Stimulated activated CD4-positive, alpha-beta T cell treated with anti-CD3 and anti-CD28 coated beads, Interleukin-15, amount 100 ng/mL, for 48 hours (primary cell): ENCODE data around the gene FAM234B.
"Not testable (repeated sequence)": the region's sequence is repeated elsewhere in the genome, so short reads cannot be mapped to it uniquely, and the experiment has no call there.

ENCODE experiments used
- DNase-seq, 2 donors: peaks; one replicate each; pipeline ENCODE4 v3.0.0-alpha.2; 2020; ENCODE audit warnings: low read depth in 2 of 2

The FAM234B gene

DNA sequence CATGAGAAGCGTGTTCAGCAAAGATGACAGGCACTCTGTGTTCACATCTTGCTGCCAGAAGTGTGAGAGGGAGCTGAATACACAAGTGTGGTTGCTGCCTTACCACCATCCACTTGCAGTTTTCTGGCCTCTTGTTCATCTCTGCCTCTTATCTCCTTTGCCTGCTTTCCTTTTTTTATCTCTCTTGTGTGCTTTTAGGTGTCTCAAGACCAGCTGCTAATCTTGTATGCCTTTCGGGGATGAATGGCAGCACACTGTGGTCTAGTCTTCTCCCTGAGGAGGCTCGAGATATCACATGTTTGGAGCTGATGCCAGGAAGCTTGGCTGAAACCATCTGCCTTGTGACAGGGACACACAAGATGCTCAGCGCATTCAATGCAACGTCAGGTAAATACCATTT, 17.2 kb downstream of the FAM234B start:
- DNase-seq, result no peak

DNA sequence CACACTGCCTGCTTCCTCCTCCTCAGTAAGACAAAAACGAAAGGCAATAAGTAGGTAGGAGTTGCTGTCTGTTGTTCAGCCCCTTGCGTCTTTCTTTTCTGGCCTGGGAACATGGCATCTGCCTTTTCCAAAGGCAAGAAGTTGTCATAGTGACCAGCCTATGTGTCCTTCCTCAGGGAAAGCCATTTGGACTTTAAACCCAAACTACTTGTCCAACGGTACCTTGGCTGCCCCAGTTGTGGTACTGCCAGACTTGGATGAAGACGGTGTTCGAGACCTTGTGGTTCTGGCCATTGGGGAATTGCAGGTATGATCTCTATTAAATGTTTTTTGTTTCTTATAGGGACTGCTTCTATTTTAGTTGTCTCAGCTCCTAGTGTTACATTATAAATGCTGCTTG, 18.5 kb downstream of the FAM234B start:
- DNase-seq, result no peak

DNA sequence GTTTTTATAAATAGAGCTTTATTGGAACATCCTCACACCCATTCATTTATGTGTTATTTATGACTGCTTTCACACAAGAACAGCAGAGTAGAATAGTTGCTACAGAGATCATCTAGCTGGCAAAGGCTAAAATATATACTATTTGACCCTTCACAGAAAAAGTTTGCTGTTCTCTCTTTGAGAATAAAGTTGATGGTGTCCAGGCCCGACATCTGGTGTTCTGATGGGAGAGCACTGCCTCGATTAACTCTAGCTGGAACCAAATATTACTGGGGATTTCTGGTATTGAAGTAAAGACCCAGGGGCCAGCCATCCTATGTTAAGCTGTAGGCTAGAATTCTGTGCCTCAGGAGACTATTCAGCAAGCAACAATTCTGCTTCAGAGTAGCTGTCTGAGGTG, 21.8 kb downstream of the FAM234B start:
- DNase-seq, result no peak

- no peak for DNase-seq
These were observed 22.3 kb downstream of the FAM234B start for GRCh38 chr12:13066459-13066858.

DNA sequence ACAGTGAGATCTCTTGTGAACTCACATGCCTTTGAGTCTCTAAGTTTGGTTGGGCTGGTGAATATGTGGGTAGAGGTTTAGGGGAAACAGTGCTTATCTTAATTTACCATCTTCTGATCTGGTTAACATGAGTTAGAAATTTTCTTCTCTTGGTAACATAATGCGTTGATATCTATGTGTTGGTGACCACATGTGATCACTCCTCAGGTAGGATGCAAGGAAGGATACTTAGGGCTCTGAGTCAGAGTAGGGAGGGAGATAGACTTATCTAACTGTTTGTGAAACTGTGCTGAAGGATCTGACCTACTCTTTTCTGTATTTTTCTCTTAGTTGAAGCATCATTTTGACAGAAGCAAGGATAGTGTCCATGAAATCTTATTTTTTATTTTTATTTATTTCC, 23.1 kb downstream of the FAM234B start:
- no peak for DNase-seq

DNA sequence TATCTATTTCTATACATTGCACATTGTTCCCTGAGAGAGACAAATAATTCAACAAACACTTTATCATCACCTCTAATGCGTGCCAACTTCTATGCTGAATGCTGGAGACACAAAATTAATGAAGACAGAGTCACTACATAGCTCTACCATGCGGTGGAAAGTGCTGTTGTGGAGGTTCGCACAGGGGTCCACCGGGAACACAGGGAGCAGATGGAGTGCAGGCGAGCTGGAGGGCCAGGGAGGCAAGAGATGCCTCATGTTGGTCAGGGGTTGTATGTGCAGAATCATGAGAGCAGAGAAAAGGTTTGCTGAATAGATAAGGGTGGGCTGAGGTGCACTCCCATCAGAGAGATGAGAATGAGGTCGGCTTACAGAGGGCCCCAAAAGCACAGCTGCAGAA, 25.2 kb downstream of the FAM234B start:
- DNase-seq, result no peak

GRCh38 chr12:13071305-13072280, 27.4 kb downstream of the FAM234B start:
- no peak for DNase-seq

DNA sequence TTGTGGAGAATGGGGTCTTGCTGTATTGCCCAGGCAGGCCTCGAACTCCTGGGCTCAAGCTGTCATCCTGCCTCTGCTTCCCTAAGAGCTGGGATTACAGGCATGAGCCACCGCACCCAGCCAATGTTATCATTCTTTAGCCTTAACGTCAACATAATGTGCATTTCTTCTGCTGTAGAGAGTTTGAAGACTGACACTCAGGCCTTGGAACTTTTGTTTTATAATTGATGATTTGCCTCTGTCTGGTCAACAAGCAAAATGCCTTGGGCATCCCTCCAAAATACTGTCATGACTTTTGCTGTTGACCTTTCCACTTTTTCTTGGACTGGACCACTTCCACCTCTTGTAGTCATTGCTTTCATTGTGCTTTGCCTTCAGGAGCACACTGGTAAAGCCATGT, 29.0 kb downstream of the FAM234B start:
- DNase-seq, result no peak

GRCh38 chr12:13074396-13075117, 30.4 kb downstream of the FAM234B start:
- DNase-seq, result no peak

GRCh38 chr12:13075118-13075480, 30.9 kb downstream of the FAM234B start:
- no peak for DNase-seq

DNA sequence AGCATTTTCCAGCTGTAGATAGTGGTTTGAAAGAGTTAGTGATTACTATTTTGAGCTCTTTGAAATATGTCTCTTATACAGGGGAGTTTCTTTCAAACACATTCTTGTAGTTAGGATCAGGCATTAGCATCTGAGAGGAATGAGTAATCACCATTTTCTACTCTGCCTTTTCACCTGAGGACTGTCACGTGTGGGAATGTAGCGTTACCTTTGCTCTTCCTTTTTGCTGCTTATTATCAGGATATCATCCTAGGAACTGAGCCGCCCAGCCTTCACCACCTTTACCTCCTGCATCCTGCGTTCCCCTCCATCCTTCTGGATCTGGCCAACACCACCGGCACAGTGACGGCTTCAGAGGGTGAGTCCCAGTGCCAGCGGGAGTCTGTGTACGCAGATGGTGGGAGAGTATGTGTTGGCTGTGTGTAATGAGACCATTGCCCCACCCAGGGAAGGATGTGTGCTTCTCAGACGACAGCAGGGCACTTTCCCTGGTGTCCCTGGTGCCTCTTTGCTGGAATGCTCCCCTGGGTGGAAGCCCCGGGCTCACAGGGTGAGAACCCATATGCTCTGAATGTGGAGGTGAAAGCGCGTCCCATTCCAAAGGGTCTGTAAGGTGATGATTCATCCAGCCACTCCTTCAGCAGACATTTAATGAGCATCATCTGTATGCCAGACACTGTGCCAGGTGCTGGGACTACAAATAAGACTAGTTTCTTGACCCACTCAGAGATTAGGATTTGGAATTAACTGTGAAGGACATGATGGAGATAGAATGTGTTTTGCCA, 31.8 kb downstream of the FAM234B start:
- DNase-seq, result no peak

DNA sequence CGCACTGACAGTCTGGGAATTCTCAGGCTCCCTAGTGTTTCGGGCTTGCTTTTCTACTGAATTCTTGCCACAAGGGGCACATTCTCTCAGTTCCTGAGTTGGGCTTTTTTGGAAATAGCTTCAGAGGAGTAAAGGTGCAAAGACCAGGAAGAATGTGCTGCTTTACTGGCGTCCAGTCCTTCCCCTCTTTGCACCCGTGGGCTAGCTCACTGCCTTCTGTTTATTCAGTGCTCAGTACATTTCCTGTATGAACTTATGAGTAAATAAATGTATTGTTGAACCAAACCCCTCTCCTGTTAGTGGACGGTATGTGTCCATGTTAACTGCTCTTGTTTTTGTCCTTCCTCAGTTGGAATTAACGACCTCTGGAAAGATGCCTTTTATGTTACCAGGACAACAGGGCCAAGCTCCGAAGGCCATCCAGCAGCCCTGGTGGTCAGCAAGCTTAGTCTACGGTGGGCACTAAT, 35.3 kb downstream of the FAM234B start:
- DNase-seq, result no peak

DNA sequence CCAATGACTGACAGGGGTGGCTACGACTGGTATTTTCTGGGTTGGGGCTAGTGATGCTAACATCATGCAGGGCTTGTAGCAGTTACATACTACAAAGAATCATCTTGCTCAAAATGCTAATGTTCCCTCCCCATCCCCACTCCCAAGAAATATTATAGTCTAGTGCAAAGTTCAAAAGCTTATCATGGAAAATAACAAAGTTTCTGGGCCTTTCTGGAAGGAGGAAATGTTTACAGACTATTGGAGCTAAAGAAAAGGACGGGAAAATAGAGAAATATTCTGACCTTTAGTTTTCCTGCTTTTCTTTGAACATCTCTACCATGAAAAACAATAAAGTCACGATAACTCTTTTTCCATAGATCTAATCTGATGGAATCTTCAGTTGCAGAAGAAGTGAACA, 36.1 kb downstream of the FAM234B start:
- no peak for DNase-seq

DNA sequence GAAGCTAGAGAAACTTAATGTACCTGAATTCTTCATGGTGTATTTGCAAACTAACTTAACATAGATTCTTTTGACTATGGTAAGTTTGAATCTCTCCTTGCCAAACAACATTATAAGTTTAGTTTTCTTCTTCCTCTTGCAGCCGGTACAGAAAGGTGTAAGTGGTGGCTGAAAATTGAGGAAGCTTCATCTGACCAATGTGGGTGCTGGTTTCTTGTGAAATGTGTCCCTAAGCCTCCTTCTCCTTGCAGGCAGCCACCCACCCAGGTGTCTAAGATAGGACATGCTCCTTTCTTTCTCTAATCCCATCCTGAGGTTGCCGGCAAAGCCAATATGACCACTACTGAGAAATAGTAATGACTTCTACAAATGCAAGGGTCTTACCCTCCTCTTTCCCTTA, 38.7 kb downstream of the FAM234B start:
- no peak for DNase-seq

GRCh38 chr12:13083638-13084037, 39.5 kb downstream of the FAM234B start:
- not testable (repeated sequence) for DNase-seq

DNA sequence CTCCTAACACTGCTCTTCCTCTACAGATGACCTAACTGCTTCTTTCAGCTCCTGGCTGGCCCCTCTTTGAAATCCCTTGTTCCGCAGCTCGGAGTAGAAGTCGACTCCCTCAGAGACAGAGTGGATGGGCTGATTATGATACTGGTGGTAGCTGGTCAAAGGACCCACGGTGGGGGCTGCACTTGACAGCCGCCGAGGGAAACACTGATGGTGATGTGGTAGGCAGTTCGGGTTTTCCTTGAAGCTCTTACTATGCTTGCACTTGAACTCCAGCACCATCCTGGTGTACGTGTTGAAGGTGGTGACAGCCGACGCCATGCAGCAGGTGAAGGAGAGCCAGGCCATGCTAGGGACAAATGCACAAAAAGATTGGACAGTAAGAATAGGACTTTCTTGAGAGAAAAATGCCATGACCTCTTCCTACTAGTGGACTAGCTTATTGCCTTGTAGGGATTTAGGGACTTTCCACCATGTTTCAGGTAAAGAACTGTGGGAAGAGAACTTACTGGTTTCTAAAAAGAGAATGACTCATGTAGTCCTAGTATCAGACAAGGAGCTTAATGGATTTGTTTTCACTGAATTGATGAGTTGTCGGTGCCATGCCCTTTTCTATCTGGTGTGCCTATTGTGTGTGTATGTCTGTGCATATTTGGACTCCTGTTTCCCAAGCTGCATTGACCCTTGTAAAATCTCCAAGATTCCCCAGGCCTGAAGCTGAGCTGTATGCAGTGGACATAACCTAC, 40.9 kb downstream of the FAM234B start:
- no peak for DNase-seq

DNA sequence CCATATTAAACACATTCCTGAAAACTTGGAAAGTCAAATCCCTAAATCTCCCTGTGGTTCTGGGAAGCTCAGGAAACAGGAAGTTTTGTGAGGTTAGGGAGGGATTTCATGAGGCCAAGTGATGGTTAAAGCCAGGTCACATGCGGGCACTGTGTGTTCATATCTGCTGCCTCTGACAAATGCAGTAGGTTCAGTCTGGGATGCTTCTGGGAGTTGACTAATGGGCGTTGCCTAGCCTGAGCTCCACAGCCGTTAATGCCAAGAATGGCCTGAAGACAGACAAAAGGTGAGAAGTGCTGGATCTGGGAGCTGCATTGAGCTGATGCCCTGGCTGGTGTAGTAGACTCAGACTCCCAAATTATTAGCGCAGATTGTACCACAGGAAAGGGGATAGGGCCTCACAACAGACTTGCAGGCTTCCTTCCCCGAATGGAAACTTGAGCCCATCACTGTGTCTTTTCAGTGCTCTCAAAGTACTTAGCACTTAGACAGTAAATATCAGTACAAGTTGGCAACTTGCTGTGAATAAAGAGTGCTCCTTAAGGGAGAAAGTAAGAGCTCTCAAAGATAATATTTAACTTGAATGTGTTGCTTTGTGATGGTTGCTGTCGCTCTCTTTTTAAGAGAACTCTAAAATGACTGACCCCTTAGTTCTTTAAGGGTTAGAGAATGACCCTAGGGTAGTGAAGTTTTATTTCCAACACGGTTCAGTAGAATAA, 41.9 kb downstream of the FAM234B start:
- no peak for DNase-seq

- no peak for DNase-seq
These were observed 43.6 kb downstream of the FAM234B start for GRCh38 chr12:13087766-13088165.

GRCh38 chr12:13088496-13088895, 44.3 kb downstream of the FAM234B start:
- no peak for DNase-seq

GRCh38 chr12:13090054-13090453, 45.9 kb downstream of the FAM234B start:
- DNase-seq, result no peak

DNA sequence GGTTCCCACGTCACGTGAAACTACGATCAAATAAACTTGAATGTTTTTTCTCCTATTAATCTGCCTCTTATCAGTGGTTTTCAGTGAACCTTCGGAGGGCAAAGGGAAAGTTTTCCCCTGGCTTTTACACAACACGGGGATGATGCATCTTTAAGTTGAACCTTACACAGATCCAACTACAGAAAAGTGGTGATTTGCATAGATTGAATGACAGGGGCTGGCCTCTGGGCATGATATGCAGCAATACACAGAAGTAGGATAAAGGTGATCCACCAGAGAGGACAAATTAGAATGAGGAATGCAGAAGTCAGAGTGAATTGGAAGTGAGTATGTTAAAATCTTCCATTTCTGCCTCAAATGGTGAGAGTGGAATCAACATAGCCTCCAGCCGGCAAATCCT, 47.7 kb downstream of the FAM234B start:
- no peak for DNase-seq
